HG03558 (cell line): ENCODE results near the gene AJM1.
"Not testable (repeated sequence)": the region's sequence is repeated elsewhere in the genome, so short reads cannot be mapped to it uniquely, and the experiment has no call there.

Experiments used
- ATAC-seq: cut with Tn5 transposase; IDR thresholded peaks from one replicate; pipeline ENCODE4 v1.9.1; 2021; ENCODE audit warnings: moderate number of reproducible peaks; ENCODE audit not compliant: unreplicated experiment; ENCODE audit errors: extremely low read depth

The AJM1 gene

DNA sequence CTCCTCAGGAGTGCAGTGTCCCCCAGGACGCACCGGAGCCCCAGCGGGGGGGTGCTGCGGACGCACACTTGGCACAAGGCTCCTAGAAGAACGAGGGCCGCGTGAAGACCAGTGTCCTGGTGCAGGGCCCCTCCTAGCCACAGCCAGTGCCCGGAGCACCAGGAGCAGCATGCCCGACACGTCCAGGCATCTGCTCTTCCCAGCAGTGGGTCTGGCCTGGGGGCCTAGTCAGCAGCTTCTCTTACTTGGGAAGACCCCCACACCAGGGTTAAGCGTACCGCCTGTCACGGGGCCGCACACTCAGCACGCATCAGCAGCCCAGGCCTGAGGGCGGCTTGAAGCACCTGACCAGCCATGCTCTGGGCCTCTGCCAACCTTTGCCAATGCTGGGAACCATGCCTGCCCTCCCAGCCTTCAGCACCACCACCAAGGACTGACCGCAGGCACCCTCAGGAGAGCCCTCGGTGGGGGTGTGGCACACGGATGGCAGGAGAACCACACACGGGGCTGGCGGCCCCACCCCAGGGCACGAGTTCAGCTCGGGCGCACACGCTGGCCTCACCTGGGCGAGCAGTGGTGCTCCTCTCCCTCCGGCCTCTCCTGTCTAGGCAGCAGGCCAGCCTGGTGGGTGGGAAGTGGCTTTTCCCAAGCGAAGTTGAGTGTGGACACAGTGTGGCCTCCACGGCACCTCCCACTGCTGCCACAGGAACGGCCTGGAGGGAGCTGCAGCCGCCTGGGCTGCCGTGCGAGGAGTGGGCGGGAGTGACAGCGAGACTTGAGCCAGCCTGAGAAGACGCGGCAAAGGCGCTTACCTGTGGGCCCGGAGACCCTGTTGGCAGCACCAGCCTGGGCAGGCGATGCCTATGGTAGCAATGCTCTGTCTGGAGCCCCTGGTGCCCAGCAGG, 12.0 kb upstream of the AJM1 start:
- no peak for ATAC-seq

DNA sequence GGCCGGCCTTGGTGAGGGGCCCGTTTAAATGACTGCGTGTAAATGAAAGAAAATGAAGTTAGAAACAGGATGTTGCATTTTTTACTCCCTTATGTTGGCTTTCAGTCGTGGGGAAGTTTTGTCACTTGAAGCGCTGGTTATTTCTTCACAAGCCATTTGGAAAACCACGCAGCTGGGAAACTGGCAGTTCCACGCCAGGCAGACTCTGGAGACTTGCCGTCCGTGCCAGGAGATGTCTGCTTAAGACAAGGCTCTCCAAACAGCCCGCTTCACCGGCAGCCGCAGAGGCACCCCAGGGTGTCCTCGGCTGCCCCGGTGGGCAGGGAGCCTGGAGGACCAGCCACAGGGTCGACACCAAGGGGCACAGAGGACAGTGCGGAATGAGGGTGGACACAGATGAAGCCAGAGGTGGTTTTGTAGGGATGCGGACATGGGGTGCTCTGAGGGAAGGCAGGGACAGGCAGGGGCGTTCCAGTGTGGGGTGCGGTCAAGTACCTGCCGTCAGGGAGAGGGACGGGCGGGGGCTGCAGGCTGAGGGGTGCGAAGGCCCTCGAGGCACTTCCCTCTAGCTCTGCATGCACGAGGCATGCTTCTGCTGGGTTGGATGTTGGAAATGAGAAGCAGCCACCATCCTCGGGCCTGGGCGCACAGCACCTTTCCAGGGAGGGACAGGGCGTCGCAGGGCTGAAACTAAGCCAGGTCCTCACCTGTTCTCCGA, 11.1 kb upstream of the AJM1 start:
- ATAC-seq: no peak

DNA sequence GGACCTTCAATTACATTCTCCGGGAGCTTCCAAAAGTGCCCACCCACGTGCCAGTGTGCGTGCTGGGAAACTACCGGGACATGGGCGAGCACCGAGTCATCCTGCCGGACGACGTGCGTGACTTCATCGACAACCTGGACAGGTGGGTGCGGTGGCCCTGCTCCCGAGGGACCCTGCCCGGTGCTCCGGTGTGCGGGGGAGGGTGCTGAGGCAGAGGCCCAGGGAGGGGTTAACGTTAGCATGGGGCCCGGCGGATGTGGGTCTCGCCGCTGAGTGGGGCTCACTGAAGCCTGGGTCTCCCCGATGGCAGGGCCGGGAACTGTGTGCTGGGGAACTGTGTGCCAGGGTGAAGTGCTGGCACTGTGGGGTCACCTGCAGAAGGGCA, 10.6 kb upstream of the AJM1 start:
- no peak for ATAC-seq

GRCh38 chr9:136832581-136832980, 9.7 kb upstream of the AJM1 start:
- no peak for ATAC-seq

DNA sequence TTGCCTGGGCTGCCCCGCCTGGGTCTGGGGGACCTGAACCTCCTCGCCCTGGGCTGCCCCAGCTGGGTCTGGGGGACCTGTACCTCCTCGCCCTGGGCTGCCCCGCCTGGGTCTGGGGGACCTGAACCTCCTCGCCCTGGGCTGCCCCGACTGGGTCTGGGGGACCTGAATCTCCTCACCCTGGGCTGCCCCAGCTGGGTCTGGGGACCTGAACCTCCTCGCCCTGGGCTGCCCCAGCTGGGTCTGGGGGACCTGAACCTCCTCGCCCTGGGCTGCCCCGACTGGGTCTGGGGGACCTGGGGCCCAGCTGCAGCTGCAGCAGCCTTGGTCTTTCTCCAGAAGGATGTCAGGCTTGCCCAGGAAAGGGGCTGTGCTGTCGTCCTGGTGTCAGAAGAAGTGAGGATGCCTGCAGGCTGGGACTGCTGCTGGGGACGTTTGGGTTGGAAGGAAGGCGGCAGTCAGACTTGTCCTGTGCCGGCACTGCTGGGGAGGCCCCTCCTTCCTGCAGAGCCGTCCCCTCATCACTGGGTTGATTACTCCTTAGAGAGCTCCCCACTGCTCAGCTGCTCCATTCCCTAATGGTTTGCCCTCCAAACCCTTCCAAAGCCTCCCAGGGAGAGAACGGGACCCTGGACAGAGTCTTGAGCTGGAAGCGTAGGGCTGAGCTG, 8.8 kb upstream of the AJM1 start:
- not testable (repeated sequence) for ATAC-seq

- no peak for ATAC-seq
Measured at GRCh38 chr9:136835162-136835931, 6.9 kb upstream of the AJM1 start.

DNA sequence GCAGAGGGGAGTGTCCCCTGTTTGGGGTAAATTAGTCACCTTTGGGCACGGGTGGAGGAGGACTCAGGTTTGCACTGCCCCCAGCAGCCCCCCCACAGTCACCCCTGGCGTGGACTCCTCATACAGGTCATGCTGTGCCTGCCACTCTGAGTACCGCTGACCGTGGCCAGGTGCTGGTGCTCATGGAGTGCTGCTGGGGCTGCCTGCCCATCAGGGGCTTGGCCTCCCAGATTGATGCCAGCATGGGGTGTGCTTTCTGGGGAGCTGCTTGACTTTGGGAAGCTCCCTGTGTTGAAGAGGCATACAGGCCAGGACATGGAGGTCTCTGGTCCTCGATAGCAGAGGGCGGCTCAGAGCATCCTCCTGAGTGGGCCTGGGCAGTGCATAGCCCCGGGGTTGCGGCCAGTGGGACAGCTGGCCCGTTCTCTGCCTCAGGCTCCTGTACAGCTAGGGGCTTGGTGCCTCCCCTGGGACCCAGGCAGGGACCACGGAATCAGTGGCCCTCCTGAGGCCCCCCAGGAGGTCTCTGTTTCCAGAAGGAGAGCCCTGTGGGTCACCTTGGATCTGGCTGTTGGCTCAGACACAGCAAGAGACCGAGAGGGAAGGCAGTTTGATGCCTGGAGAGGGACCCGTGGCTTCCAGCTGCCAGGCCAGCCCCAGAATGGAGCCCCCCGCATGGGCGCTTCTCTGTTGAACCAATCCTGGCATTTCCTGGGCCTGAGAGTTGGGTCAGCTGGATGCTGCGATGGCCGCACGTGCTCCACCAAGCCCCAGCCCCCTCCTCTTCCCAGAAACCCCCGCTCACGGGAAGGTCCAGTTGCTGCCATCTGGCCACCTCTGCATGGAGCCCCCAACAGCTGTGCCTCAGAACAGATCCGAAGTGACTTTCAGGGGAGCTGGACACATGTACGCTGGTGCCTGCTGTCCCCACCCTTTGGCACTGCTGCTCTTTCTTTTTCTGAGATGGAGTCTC, 6.1 kb upstream of the AJM1 start:
- no peak for ATAC-seq

DNA sequence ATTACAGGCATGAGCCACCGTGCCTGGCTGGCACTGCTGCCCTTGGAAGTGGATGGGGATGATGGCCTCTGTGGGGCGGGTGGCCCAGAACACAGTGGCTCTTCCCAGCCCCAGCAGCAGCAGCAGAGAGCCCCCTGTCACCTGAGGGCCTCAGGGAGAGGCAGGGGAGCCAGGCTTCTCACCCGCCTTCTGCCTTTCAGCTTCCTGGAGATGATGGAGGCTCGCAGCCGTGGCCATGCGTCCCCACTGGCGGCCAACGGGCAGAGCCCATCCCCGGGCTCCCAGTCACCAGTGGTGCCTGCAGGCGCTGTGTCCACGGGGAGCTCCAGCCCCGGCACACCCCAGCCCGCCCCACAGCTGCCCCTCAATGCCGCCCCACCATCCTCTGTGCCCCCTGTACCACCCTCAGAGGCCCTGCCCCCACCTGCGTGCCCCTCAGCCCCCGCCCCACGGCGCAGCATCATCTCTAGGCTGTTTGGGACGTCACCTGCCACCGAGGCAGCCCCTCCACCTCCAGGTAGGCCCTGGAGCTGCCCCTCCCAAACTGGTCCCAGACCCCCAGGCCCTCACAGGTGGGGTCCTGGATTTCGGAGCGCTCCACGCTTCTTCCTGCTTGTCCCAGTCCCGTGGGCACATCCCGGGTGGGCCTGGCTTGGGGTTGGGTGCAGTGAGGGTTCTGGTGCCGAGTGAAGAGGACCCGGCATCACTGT, 5.0 kb upstream of the AJM1 start:
- ATAC-seq: no peak

GRCh38 chr9:136837856-136838277, 4.4 kb upstream of the AJM1 start:
- not testable (repeated sequence) for ATAC-seq

GRCh38 chr9:136838314-136839228, 3.7 kb upstream of the AJM1 start:
- ATAC-seq: no peak

DNA sequence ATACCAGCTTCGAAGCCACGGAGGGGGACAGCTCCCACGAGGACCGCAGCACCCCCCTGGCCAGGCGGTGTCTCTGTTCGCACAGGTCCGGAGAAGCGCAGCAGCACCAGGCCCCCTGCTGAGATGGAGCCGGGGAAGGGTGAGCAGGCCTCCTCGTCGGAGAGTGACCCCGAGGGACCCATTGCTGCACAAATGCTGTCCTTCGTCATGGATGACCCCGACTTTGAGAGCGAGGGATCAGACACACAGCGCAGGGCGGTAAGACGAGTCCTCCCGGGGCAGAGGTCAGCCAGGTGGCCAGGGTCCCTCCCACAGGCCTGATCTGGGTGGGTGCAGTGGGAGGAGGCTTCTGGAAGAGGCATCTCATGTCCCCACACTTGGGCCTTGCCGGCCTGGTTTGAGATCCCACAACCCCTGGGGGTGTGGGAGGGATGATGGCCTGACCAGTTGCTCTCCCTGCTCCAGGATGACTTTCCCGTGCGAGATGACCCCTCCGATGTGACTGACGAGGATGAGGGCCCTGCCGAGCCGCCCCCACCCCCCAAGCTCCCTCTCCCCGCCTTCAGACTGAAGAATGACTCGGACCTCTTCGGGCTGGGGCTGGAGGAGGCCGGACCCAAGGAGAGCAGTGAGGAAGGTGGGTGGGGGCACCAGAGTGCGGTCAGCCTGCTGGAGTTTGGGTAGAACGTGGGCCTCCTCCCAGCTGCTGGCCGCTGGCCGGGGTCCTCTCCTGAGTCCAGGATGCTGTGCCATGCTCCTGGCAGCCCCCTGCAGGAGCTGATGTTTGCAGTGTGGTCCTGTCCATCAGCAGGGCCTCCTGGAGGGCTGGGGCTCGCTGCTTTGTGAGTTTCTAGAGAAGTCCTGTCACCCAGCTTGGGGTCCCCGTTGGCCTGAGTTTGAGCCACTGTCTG, 2.8 kb upstream of the AJM1 start:
- no peak for ATAC-seq

DNA sequence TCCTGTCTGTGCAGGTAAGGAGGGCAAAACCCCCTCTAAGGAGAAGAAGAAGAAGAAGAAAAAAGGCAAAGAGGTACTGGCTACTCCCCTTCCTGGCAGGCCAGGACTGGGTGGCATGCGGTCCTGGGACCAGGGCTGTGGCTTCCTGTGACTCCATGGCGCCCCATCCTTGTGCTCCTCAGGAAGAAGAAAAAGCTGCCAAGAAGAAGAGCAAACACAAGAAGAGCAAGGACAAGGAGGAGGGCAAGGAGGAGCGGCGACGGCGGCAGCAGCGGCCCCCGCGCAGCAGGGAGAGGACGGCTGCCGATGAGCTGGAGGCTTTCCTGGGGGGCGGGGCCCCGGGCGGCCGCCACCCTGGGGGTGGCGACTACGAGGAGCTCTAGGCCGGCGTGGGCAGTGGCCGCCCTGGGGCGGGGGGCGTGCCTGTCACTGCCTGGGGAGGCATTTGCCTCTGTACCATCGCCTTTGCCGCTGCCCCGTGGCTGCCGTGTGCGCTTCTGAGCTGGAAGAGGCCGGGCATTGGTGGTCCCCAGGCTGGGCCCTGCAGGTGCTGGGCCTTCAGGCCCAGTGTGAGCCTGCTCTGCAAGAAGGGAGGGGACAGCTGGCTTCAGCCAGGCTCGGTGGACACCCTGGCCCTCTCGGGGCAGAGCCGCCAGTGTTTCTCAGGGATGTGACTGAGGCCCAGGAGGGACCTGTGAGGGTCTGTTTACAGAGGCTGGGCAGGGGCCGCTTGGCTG, 2.0 kb upstream of the AJM1 start:
- no peak for ATAC-seq

DNA sequence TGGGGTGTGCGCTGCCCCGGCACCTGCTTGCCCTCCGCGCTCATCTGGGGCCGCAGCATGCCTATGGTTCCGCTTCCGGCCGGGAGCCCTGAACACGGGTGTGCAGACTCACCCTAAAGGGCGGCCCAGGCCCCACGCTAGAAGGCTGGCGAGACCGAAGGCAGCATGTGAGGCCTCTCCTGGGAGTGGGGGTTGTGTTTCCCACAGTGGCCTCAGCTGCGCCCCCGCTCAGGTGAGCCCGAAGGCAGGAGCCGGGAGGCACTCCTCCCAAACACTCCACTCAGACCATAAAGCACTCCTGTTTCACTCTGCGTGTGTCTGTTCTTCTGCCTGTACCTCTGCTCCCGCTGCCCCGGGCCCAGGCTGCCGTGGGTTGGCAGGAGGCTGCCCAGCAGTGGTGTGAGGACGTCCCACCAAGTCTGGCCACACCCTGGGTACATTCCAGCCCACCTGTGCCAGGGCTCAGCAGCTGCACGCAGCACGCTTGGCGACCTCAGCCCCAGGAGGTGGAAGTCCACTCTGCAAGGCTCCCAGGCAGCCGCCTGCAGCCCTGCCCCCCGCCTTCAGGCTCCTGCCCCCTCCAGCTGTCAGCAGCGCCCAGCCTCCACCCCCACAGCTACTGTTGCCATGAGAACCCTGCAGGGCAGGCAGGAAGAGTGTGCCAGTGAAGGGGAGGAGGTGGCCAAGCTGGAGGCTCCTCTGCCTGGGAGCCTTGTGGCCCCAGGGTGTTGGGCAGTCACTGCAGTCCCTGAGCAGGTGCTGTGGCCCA, 1.2 kb upstream of the AJM1 start:
- no peak for ATAC-seq

- ATAC-seq: not testable (repeated sequence)
Measured at GRCh38 chr9:136841646-136842379, 465 bp upstream of the AJM1 start.
